Tibial artery (tissue), 4 donors: ENCODE data around the gene ZFP1.

Experiments
- DNase-seq, 2 donors: peaks; one replicate each; pipeline ENCODE4 v3.0.0-alpha.2; 2019
- H3K27ac ChIP-seq, 2 donors: fragments of 200-600 bp; sonication (generic) in 1 of 2; 1 replicate in 1 of 2; 2 replicates in 1 of 2; pipeline ENCODE4 v1.5.1; 2018 to 2019; ENCODE audit warnings: mild to moderate bottlenecking in 1 of 2
- H3K27me3 ChIP-seq, 2 donors: fragments of 200-600 bp; sonication (generic) in 1 of 2; one replicate each; pipeline versions ENCODE4 v1.5.1 to v1.6.0; 2016 to 2019
- H3K36me3 ChIP-seq, 3 donors: fragments of 200-600 bp; sonication (generic) in 2 of 3; one replicate each; pipeline ENCODE4 v1.5.1; 2016 to 2019; ENCODE audit warnings: mild to moderate bottlenecking in 2 of 3
- H3K4me1 ChIP-seq, 4 donors: fragments of 200-600 bp; sonication (generic) in 2 of 4; 1 replicate in 3 of 4; 2 replicates in 1 of 4; pipeline ENCODE4 v1.5.1; 2016 to 2019
- H3K4me3 ChIP-seq, 2 donors: fragments of 200-600 bp; sonication (generic) in 1 of 2; 1 replicate in 1 of 2; 2 replicates in 1 of 2; pipeline ENCODE4 v1.5.1; 2018 to 2019; ENCODE audit warnings: mild to moderate bottlenecking in 2 of 2
- H3K9me3 ChIP-seq, 3 donors: fragments of 200-600 bp; sonication (generic) in 1 of 3; one replicate each; pipeline ENCODE4 v1.5.1; 2016 to 2019
- intact Hi-C: fragments of 100-400 bp; cut with DNase I; formaldehyde crosslinking; loops from one replicate; pipeline ENCODE4 v1.15.0; 2023; ENCODE audit warnings: low total_unique reads
- TF ChIP-seq, protein P1 (sequence below), 2 experiments: fragments of 200-600 bp in 1 of 2; fragments of 450-650 bp in 1 of 2; IDR thresholded peaks; one replicate each; pipeline ENCODE4 v1.5.1; 2017 to 2019; ENCODE audit warnings: antibody characterized with exemption in 2 of 2, mild to moderate bottlenecking in 1 of 2, moderate library complexity in 1 of 2

ZFP1 gene

DNA sequence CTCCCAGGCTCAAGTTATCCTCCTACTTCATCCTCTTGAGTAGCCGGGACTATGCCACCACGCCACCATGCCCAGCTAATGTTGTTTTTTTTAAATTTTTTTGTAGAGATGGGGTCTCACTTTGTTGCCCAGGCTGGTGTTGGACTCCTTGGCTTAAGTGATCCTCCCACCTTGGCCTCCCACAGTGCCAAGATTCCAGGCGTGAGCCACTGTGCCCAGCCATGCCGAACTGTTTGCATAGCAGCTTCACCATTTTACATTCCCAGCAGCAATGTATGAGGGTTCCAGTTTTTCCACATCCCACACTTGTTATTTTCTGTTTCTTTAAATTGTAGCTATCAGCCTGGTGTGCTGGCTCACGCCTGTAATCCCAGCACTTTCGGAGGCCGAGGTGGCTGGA, 68.3 kb downstream of the ZFP1 start:
- no peak for DNase-seq
- H3K27ac ChIP-seq = no peak overlapping the region
- no peak overlapping the region for H3K4me3 ChIP-seq
- H3K4me1 ChIP-seq = peaks cover 0 to 7% (median 0%) of the 10 kb centered on the region in 4 donors
- intact Hi-C loops = no loop called here
- no peaks in the 10 kb centered on the region for H3K27me3 ChIP-seq
- no peaks in the 10 kb centered on the region for H3K9me3 ChIP-seq
- TF ChIP-seq, protein P1, sequence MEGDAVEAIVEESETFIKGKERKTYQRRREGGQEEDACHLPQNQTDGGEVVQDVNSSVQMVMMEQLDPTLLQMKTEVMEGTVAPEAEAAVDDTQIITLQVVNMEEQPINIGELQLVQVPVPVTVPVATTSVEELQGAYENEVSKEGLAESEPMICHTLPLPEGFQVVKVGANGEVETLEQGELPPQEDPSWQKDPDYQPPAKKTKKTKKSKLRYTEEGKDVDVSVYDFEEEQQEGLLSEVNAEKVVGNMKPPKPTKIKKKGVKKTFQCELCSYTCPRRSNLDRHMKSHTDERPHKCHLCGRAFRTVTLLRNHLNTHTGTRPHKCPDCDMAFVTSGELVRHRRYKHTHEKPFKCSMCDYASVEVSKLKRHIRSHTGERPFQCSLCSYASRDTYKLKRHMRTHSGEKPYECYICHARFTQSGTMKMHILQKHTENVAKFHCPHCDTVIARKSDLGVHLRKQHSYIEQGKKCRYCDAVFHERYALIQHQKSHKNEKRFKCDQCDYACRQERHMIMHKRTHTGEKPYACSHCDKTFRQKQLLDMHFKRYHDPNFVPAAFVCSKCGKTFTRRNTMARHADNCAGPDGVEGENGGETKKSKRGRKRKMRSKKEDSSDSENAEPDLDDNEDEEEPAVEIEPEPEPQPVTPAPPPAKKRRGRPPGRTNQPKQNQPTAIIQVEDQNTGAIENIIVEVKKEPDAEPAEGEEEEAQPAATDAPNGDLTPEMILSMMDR (IDR thresholded peaks at IDR 0.05) = no peak
- H3K36me3 ChIP-seq = no peaks in the 10 kb centered on the region

DNA sequence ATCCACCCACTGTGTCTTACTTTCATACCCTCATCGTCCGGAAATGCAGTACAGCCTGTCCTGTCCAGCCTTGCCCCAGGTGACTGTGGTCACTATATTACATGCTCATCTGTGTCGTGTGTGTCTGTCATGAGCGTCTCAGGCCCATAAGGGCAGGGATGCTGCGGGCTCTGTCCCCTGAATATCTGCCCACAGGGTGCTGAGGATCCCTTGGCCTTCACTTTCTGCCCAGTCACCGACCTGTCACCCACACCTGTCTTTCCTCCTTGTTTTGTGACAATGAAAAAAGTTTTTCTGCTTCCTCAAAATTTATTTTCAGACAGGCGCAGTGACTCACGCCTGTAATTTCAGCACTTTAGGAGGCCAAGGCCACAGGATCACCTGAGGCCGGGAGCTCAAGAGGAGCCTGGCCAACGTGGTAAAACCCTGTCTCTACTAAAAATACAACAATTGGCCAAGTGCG, 69.1 kb downstream of the ZFP1 start:
- H3K9me3 ChIP-seq = no peaks in the 10 kb centered on the region
- intact Hi-C loops = no loop called here
- H3K27ac ChIP-seq = no peak overlapping the region
- H3K4me1 ChIP-seq = peaks cover 0 to 7% (median 0%) of the 10 kb centered on the region in 4 donors
- H3K36me3 ChIP-seq = no peaks in the 10 kb centered on the region
- no peak for DNase-seq
- TF ChIP-seq, protein P1 (IDR thresholded peaks at IDR 0.05) = no peak
- H3K4me3 ChIP-seq = no peak overlapping the region
- no peaks in the 10 kb centered on the region for H3K27me3 ChIP-seq

DNA sequence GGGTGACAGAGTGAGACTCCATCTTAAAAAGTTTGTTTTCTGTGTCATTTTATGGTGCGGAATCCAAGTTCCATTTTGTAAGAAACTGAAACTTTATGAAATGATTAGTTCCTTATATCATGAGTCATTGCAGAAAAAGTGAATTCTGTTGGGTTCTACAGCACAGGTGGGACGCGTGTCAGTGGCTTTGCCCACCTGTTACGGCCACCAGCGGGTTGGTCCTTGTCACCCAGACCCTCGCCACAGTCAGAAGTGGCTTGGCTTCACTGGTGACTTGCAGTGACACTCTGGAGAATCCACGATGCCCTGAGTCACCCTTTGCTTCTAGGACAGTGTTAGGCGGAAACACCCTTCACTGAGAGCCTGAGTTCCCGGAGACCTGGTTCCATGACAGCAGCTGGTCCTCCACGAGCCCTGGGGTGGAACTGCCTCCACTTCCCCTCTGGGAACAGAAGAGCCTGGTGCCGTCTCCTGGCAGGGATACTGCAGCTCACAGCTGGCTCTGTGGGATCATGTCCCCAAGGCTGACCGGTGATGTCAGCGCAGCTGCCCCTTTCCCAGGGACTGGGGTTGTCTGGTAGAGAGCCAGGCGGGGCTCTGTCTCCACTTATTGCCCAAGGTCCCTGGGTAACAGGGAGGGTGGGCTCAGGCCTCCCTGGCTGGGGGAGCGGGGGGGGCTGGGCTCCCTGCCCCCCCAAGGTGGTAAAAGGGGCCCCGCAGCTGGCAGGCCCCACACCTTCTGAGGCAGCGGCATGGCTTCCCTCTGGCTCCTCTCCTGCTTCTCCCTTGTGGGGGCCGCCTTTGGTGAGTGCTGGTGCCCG, 70.1 kb downstream of the ZFP1 start, which contains the start of gene CTRB1:
Gene CTRB1, plus strand, starts transcription at position 733 of the 821 bp plus-strand sequence. Its CDS starts 20 bp downstream, at position 753.
- H3K4me3 ChIP-seq = no peak within 1 kb of the TSS
- no peaks in the 10 kb centered on the region for H3K27me3 ChIP-seq
- H3K9me3 ChIP-seq = no peaks in the 10 kb centered on the region
- DNase-seq = no peak
- TF ChIP-seq, protein P1 (IDR thresholded peaks at IDR 0.05) = no peak
- no peaks in the 10 kb centered on the region for H3K36me3 ChIP-seq
- no peak within 1 kb of the TSS for H3K27ac ChIP-seq
- intact Hi-C loops = no loop called here
- H3K4me1 ChIP-seq = peaks cover 0 to 7% (median 0%) of the 10 kb centered on the region in 4 donors

DNA sequence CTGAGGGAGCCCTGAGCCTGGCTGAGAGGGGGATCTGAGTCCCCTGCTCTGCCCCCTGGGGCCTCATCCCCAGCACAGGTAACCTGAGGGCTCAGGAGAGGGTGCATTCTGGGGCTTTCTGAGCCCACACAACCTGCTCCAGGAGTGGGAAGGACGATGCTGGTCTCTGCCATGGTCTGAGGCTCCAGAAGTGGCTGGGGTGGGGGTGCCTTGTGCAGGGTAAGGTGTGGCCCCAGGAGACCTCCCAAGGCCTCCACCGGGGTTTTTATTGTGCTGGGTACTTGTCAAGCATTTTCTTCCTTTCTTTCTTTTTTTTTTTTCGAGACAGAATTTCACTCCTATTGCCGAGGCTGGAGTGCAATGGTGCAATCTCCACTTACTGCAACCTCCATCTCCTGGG, 70.8 kb downstream of the ZFP1 start:
- no peaks in the 10 kb centered on the region for H3K27me3 ChIP-seq
- no peaks in the 10 kb centered on the region for H3K9me3 ChIP-seq
- H3K36me3 ChIP-seq = no peaks in the 10 kb centered on the region
- TF ChIP-seq, protein P1 (IDR thresholded peaks at IDR 0.05) = no peak
- intact Hi-C loops = no loop called here
- peaks cover 0 to 7% (median under 1%) of the 10 kb centered on the region in 4 donors for H3K4me1 ChIP-seq
- no peak overlapping the region for H3K4me3 ChIP-seq
- no peak overlapping the region for H3K27ac ChIP-seq
- DNase-seq = no peak

DNA sequence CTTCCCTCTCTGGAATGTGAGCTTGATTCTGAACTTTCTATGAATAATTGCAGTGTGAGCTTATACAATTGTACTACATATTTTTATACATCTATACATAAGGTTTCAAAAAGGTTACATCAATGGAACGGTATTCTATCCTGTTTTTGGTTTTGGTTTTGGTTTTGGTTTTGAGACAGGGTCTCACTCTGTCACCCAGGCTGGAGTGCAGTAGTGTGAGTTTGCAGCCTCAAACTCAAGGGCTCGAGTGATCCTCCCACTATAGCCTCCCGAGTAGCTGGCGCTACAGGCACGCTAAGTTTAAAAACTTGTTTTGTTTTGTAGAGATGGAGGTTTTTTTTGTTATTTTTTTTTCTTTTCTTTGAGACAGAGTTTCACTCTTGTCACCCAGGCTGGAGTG, 71.5 kb downstream of the ZFP1 start:
- H3K27me3 ChIP-seq = no peaks in the 10 kb centered on the region
- intact Hi-C loops = no loop called here
- H3K9me3 ChIP-seq = no peaks in the 10 kb centered on the region
- no peak for DNase-seq
- H3K4me1 ChIP-seq = peaks cover 0 to 8% (median 3%) of the 10 kb centered on the region in 4 donors
- H3K27ac ChIP-seq = no peak overlapping the region
- TF ChIP-seq, protein P1 (IDR thresholded peaks at IDR 0.05) = no peak
- H3K36me3 ChIP-seq = no peaks in the 10 kb centered on the region
- H3K4me3 ChIP-seq = no peak overlapping the region
